CD14-positive monocyte (primary cell): ENCODE measurements around the gene GRK1. TPM values are rescaled to one million over a fixed set of nuclear protein-coding genes. Genes with fewer than 3 reads are reported as not detected.
A peak's percentile ranks its signal among the peaks of the same experiment; 100 is the strongest.

Experiments
- DNase-seq, 3 donors: peaks; one replicate each; pipeline ENCODE4 v3.0.0-alpha.2; 2011 to 2022
- H2AFZ ChIP-seq: 2 replicates; pipeline ENCODE4 v1.6.0; 2012; ENCODE audit warnings: mild to moderate bottlenecking, low read depth, low read length, inconsistent platforms; ENCODE audit not compliant: insufficient read depth, poor library complexity, severe bottlenecking
- H3K27ac ChIP-seq, 2 donors: 1 replicate in 1 of 2; 2 replicates in 1 of 2; pipeline ENCODE4 v1.5.1; 2012 to 2013; ENCODE audit warnings: low read length in 2 of 2, control low read depth in 1 of 2, inconsistent platforms in 1 of 2, low read depth in 1 of 2, mild to moderate bottlenecking in 1 of 2
- H3K27me3 ChIP-seq, 2 donors: one replicate each; pipeline versions ENCODE4 v1.6.0 to v1.6.1; 2011 to 2013; ENCODE audit warnings: low read length in 2 of 2; ENCODE audit not compliant: control insufficient read depth in 2 of 2, insufficient read depth in 2 of 2
- H3K36me3 ChIP-seq, 2 donors: replicated peaks in 1 of 2; 1 replicate in 1 of 2; 2 replicates in 1 of 2; pipeline versions ENCODE4 v1.5.1 to v1.6.1; 2012 to 2013; ENCODE audit warnings: low read length in 2 of 2, control low read depth in 1 of 2, inconsistent platforms in 1 of 2, mild to moderate bottlenecking in 1 of 2; ENCODE audit not compliant: insufficient read depth in 2 of 2, control insufficient read depth in 1 of 2
- H3K4me1 ChIP-seq, 2 donors: 1 replicate in 1 of 2; 2 replicates in 1 of 2; pipeline versions ENCODE4 v1.5.1 to v1.6.1; 2012 to 2013; ENCODE audit warnings: low read length in 2 of 2, control low read depth in 1 of 2, inconsistent platforms in 1 of 2, mild to moderate bottlenecking in 1 of 2, moderate library complexity in 1 of 2; ENCODE audit not compliant: insufficient read depth in 2 of 2, control insufficient read depth in 1 of 2
- H3K4me2 ChIP-seq: replicated peaks from 2 replicates; pipeline ENCODE3; 2012; ENCODE audit warnings: low read length, moderate library complexity, mild to moderate bottlenecking; ENCODE audit not compliant: poor library complexity, severe bottlenecking; ENCODE audit errors: extremely low read depth
- H3K4me3 ChIP-seq, 3 experiments: fragments of 200-600 bp in 1 of 3; sonication (generic) in 1 of 3; replicated peaks in 1 of 3; 1 replicate in 2 of 3; 2 replicates in 1 of 3; pipeline ENCODE4 v1.5.1; 2011 to 2013; ENCODE audit warnings: low read length in 3 of 3, mild to moderate bottlenecking in 3 of 3, control low read depth in 2 of 3, low read depth in 2 of 3, inconsistent platforms in 1 of 3, moderate library complexity in 1 of 3
- H3K79me2 ChIP-seq: 2 replicates; pipeline ENCODE4 v1.6.0; 2012; ENCODE audit warnings: mild to moderate bottlenecking, control low read depth, inconsistent platforms, low read length, moderate library complexity; ENCODE audit not compliant: insufficient read depth
- H3K9ac ChIP-seq: 2 replicates; pipeline ENCODE4 v1.6.0; 2017; ENCODE audit warnings: low read length, mild to moderate bottlenecking; ENCODE audit not compliant: insufficient read depth, poor library complexity, severe bottlenecking
- H3K9me3 ChIP-seq, 2 donors: replicated peaks in 1 of 2; 1 replicate in 1 of 2; 2 replicates in 1 of 2; pipeline versions ENCODE4 v1.5.1 to v1.6.1; 2012 to 2013; ENCODE audit warnings: low read length in 2 of 2, control low read depth in 1 of 2; ENCODE audit not compliant: control insufficient read depth in 1 of 2, insufficient read depth in 1 of 2
- H4K20me1 ChIP-seq: 2 replicates; pipeline ENCODE4 v1.6.0; 2012; ENCODE audit warnings: mild to moderate bottlenecking, low read length, control low read depth, moderate library complexity; ENCODE audit not compliant: insufficient read depth
- H3K27ac Mint-ChIP-seq, 7 donors: one replicate each; pipeline ENCODE4 v1.8.0; 2020; ENCODE audit warnings: mild to moderate bottlenecking in 7 of 7, mixed read lengths in 7 of 7, moderate library complexity in 6 of 7, inconsistent platforms in 2 of 7
- H3K27me3 Mint-ChIP-seq, 3 donors: one replicate each; pipeline ENCODE4 v1.8.0; 2021 to 2022; ENCODE audit warnings: low read depth in 3 of 3, mild to moderate bottlenecking in 3 of 3, mixed read lengths in 3 of 3, moderate library complexity in 3 of 3, inconsistent platforms in 1 of 3
- H3K36me3 Mint-ChIP-seq, 2 donors: one replicate each; pipeline ENCODE4 v1.8.0; 2020; ENCODE audit warnings: mixed read lengths in 2 of 2, inconsistent platforms in 1 of 2, mild to moderate bottlenecking in 1 of 2
- H3K4me1 Mint-ChIP-seq: one replicate; pipeline ENCODE4 v1.8.0; 2020; ENCODE audit warnings: mild to moderate bottlenecking, mixed read lengths
- H3K4me3 Mint-ChIP-seq, 2 donors: one replicate each; pipeline ENCODE4 v1.8.0; 2020; ENCODE audit warnings: mild to moderate bottlenecking in 2 of 2, mixed read lengths in 2 of 2, moderate library complexity in 1 of 2
- H3K9me3 Mint-ChIP-seq, 7 donors: one replicate each; pipeline ENCODE4 v1.8.0; 2020 to 2022; ENCODE audit warnings: mixed read lengths in 7 of 7, mild to moderate bottlenecking in 6 of 7, moderate library complexity in 6 of 7, inconsistent platforms in 2 of 7
- WGBS: methylation state at CpG from one replicate; pipeline ENCODE4 v1.1.5; 2013; ENCODE audit warnings: missing lambda C conversion rate; ENCODE audit not compliant: insufficient coverage; 5-methylcytosine and 5-hydroxymethylcytosine counted together
- intact Hi-C, 2 donors: fragments of 100-400 bp; cut with micrococcal nuclease; formaldehyde crosslinking; loops; one replicate each; pipeline versions ENCODE4 v1.15.0 to v1.15.1; 2023
- polyA plus RNA-seq, 3 donors: library from polyadenylated mRNA; depleted of rRNA in 1 of 3; unstranded in 2 of 3; stranded (reverse) in 1 of 3; fragments of 300-500 nt in 2 of 3; fragments of >200 nt in 1 of 3; fragmentation: Illumina TruSeq in 2 of 3; gene quantifications; 1 replicate in 2 of 3; 2 replicates in 1 of 3; pipeline ENCODE4 v1.2.3, GENCODE V29; 2012 to 2021
- TF ChIP-seq, protein P1 (sequence below): fragments of 200-600 bp; IDR thresholded peaks from one replicate; pipeline ENCODE4 v1.8.0; 2022; ENCODE audit warnings: antibody characterized with exemption, mild to moderate bottlenecking

GRK1 gene
- polyA plus RNA-seq, 3 donors = not detected

DNA sequence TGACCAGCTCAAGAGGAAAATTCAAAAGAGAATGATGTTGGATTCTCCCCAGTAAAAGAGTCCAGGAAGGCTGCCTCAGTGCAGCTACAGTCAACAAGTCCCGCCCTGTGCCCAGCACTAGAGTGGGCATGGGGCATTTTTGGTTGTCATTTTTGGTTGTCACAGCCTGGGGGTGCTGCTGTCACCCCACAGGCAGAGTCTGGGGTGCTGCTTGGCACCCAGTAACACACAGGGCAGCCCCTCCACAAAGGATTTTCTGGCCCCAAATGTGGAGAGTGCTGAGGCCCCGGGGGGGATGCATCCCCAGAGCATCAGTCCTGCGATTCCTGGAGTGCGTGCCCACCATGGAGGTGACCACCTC lies 63.8 kb downstream of the GRK1 start:
- Mint-ChIP-seq H3K27me3 (peaks cover 21 to 58% (median 39%) of the 10 kb centered on the region in 3 donors), H3K9me3 (peaks cover 11 to 16% (median 12%) of the 10 kb centered on the region in 7 donors), H3K4me3 (peak overlapping the region in 1 of 2 donors; percentile 44), H3K4me1 (peaks cover 9% of the 10 kb centered on the region), H3K27ac (peak overlapping the region in 1 of 7 donors; percentile 8), H3K36me3 (no peaks in the 10 kb centered on the region)
- intact Hi-C loops = no loop called here
- no peak overlapping the region for H3K9ac ChIP-seq
- H3K4me1 ChIP-seq = peaks cover 3 to 9% of the 10 kb centered on the region in 2 donors
- no peaks in the 10 kb centered on the region for H3K36me3 ChIP-seq
- H2AFZ ChIP-seq = no peak overlapping the region
- H3K9me3 ChIP-seq = peaks cover 13 to 37% of the 10 kb centered on the region in 2 donors
- H3K27me3 ChIP-seq = peaks cover 0 to 18% of the 10 kb centered on the region in 2 donors
- no peaks in the 10 kb centered on the region for H4K20me1 ChIP-seq
- TF ChIP-seq, protein P1, sequence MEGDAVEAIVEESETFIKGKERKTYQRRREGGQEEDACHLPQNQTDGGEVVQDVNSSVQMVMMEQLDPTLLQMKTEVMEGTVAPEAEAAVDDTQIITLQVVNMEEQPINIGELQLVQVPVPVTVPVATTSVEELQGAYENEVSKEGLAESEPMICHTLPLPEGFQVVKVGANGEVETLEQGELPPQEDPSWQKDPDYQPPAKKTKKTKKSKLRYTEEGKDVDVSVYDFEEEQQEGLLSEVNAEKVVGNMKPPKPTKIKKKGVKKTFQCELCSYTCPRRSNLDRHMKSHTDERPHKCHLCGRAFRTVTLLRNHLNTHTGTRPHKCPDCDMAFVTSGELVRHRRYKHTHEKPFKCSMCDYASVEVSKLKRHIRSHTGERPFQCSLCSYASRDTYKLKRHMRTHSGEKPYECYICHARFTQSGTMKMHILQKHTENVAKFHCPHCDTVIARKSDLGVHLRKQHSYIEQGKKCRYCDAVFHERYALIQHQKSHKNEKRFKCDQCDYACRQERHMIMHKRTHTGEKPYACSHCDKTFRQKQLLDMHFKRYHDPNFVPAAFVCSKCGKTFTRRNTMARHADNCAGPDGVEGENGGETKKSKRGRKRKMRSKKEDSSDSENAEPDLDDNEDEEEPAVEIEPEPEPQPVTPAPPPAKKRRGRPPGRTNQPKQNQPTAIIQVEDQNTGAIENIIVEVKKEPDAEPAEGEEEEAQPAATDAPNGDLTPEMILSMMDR = peak; percentile 52
- whole genome bisulfite sequencing = 87% methylated on average over 4 of the region's 4 CpGs
- no peaks in the 10 kb centered on the region for H3K79me2 ChIP-seq
- H3K27ac ChIP-seq = no peak overlapping the region
- DNase-seq = no peak
- no peak overlapping the region for H3K4me2 ChIP-seq
- H3K4me3 ChIP-seq = no peak overlapping the region

GRCh38 chr13:113731192-113732175 lies 64.5 kb downstream of the GRK1 start:
- Mint-ChIP-seq H3K4me1 (peaks cover 16% of the 10 kb centered on the region), H3K27me3 (peaks cover 21 to 61% (median 43%) of the 10 kb centered on the region in 3 donors), H3K27ac (peak overlapping the region in 1 of 7 donors; percentile 8), H3K9me3 (peaks cover 9 to 15% (median 12%) of the 10 kb centered on the region in 7 donors), H3K4me3 (peak overlapping the region in 1 of 2 donors; percentile 44), H3K36me3 (no peaks in the 10 kb centered on the region)
- TF ChIP-seq, protein P1 = peak; percentile 25
- Histone ChIP-seq H3K4me1 (peaks cover 10 to 14% of the 10 kb centered on the region in 2 donors), H3K27me3 (peaks cover 0 to 18% of the 10 kb centered on the region in 2 donors), H2AFZ (no peak overlapping the region), H3K4me3 (no peak overlapping the region), H3K79me2 (no peaks in the 10 kb centered on the region), H3K36me3 (no peaks in the 10 kb centered on the region), H3K27ac (no peak overlapping the region), H3K9ac (no peak overlapping the region), H4K20me1 (no peaks in the 10 kb centered on the region), H3K4me2 (no peak overlapping the region), H3K9me3 (peaks cover 13 to 34% of the 10 kb centered on the region in 2 donors)
- intact Hi-C loops = no loop called here
- 80% methylated on average over 22 of the region's 32 CpGs for WGBS
- no peak for DNase-seq
